H1 (cell line): ENCODE results near the gene NUTM1. TPM values are rescaled to one million over a fixed set of nuclear protein-coding genes. Genes with fewer than 3 reads are reported as not detected.

Experiments
- CTCF ChIA-PET: fragments of 300-600 bp; sonication (Branson Sonifier 250); formaldehyde crosslinking; loops from one replicate; lab custom pipeline; 2021; ENCODE audit not compliant: partially characterized antibody; lab: Charles Lee
- POLR2A ChIA-PET: fragments of 300-600 bp; sonication (Branson Sonifier 250); formaldehyde crosslinking; loops from one replicate; lab custom pipeline; 2021; ENCODE audit warnings: inconsistent platforms; ENCODE audit not compliant: partially characterized antibody; lab: Charles Lee
- DNase-seq, 2 experiments: peaks; one replicate each; pipeline versions ENCODE4 v3.0.0 to v3.0.0-alpha.2; 2010 to 2022; ENCODE audit warnings: low spot score in 2 of 2, low read depth in 1 of 2, mixed read lengths in 1 of 2
- FAIRE-seq: peaks from 2 replicates; lab custom pipeline; 2011; peaks lifted over from hg19 to GRCh38; lab: Jason Lieb, UNC
- H2AFZ ChIP-seq: 2 replicates; pipeline ENCODE4 v1.8.1; 2012; ENCODE audit warnings: low read length, inconsistent platforms
- H2AK5ac ChIP-seq: 2 replicates; pipeline ENCODE4 v1.6.1; 2013; ENCODE audit warnings: low read depth, low read length
- H2BK120ac ChIP-seq: replicated peaks from 2 replicates; pipeline ENCODE3; 2013; ENCODE audit warnings: low read depth, low read length, inconsistent platforms
- H2BK12ac ChIP-seq: 2 replicates; pipeline ENCODE4 v1.6.1; 2013; ENCODE audit warnings: low read depth, low read length
- H2BK15ac ChIP-seq: 2 replicates; pipeline ENCODE4 v1.6.1; 2013; ENCODE audit warnings: low read length
- H2BK20ac ChIP-seq: 2 replicates; pipeline ENCODE4 v1.6.1; 2013; ENCODE audit warnings: low read length
- H2BK5ac ChIP-seq: 2 replicates; pipeline ENCODE4 v1.6.1; 2013; ENCODE audit warnings: low read depth, low read length
- H3K14ac ChIP-seq: 2 replicates; pipeline ENCODE4 v1.6.1; 2013; ENCODE audit warnings: inconsistent platforms; ENCODE audit not compliant: insufficient read length
- H3K18ac ChIP-seq: 2 replicates; pipeline ENCODE4 v1.6.1; 2013; ENCODE audit warnings: low read length; ENCODE audit errors: extremely low read depth
- H3K23ac ChIP-seq: 2 replicates; pipeline ENCODE4 v1.6.1; 2013; ENCODE audit warnings: inconsistent platforms; ENCODE audit not compliant: insufficient read length
- H3K23me2 ChIP-seq: 2 replicates; pipeline ENCODE4 v1.6.1; 2013; ENCODE audit warnings: low read depth, low read length
- H3K27ac ChIP-seq: 2 replicates; pipeline ENCODE4 v1.6.1; 2011; ENCODE audit warnings: low read depth, low read length, inconsistent platforms
- H3K27me3 ChIP-seq, 4 experiments: replicated peaks in 1 of 4; 1 replicate in 1 of 4; 2 replicates in 3 of 4; pipeline versions ENCODE4 v1.6.1 to v1.8.1; 2011 to 2013; ENCODE audit warnings: low read length in 3 of 4, mild to moderate bottlenecking in 3 of 4, inconsistent platforms in 2 of 4, mixed read lengths in 2 of 4, moderate library complexity in 1 of 4; ENCODE audit not compliant: control insufficient read depth in 3 of 4, insufficient read depth in 3 of 4; ENCODE audit errors: extremely low read depth in 1 of 4
- H3K36me3 ChIP-seq, 4 experiments: 2 replicates each; pipeline versions ENCODE4 v1.6.1 to v1.8.1; 2011 to 2013; ENCODE audit warnings: mild to moderate bottlenecking in 4 of 4, low read length in 3 of 4, moderate library complexity in 2 of 4, control low read depth in 1 of 4, inconsistent platforms in 1 of 4; ENCODE audit not compliant: insufficient read depth in 4 of 4, control insufficient read depth in 2 of 4
- H3K4ac ChIP-seq: replicated peaks from 2 replicates; pipeline ENCODE3; 2013; ENCODE audit warnings: low read length, low read depth, mixed read lengths, inconsistent platforms; ENCODE audit not compliant: insufficient read length
- H3K4me1 ChIP-seq, 4 experiments: replicated peaks in 1 of 4; 1 replicate in 1 of 4; 2 replicates in 3 of 4; pipeline versions ENCODE4 v1.6.1 to v1.8.1; 2011 to 2013; ENCODE audit warnings: low read length in 3 of 4, inconsistent platforms in 2 of 4, mixed read lengths in 1 of 4; ENCODE audit not compliant: insufficient read depth in 4 of 4, control insufficient read depth in 3 of 4
- H3K4me2 ChIP-seq, 2 experiments: 2 replicates each; pipeline versions ENCODE4 v1.6.1 to v1.8.1; 2011 to 2013; ENCODE audit warnings: low read depth in 2 of 2, low read length in 2 of 2, control low read depth in 1 of 2, inconsistent platforms in 1 of 2, mild to moderate bottlenecking in 1 of 2; ENCODE audit not compliant: insufficient read depth in 1 of 2
- H3K4me3 ChIP-seq, 4 experiments: fragments of 200-600, 300-600 bp in 1 of 4; sonication (generic), shearing (Covaris generic), sonication (Bioruptor Twin) in 1 of 4; 2 replicates each; pipeline versions ENCODE4 v1.5.1 to v1.8.1; 2011 to 2016; ENCODE audit warnings: low read length in 4 of 4, low read depth in 3 of 4, control low read depth in 2 of 4, inconsistent platforms in 2 of 4, mild to moderate bottlenecking in 2 of 4, mixed read lengths in 1 of 4, moderate library complexity in 1 of 4; ENCODE audit not compliant: insufficient read depth in 2 of 4; ENCODE audit errors: extremely low read depth in 1 of 4
- H3K56ac ChIP-seq: replicated peaks from 2 replicates; pipeline ENCODE3; 2013; ENCODE audit warnings: low read depth, mild to moderate bottlenecking, mixed read lengths, low read length, inconsistent platforms; ENCODE audit not compliant: insufficient read length
- H3K79me1 ChIP-seq: 2 replicates; pipeline ENCODE4 v1.6.1; 2013; ENCODE audit warnings: low read depth, low read length, control low read depth
- H3K79me2 ChIP-seq, 2 experiments: 2 replicates each; pipeline versions ENCODE4 v1.6.1 to v1.8.1; 2012 to 2013; ENCODE audit warnings: low read length in 2 of 2, mild to moderate bottlenecking in 2 of 2, inconsistent platforms in 1 of 2; ENCODE audit not compliant: insufficient read depth in 2 of 2, control insufficient read depth in 1 of 2
- H3K9ac ChIP-seq, 4 experiments: replicated peaks in 1 of 4; 1 replicate in 1 of 4; 2 replicates in 3 of 4; pipeline versions ENCODE4 v1.6.1 to v1.8.1; 2011 to 2013; ENCODE audit warnings: low read depth in 3 of 4, low read length in 3 of 4, control low read depth in 2 of 4, mild to moderate bottlenecking in 2 of 4, moderate library complexity in 2 of 4, inconsistent platforms in 1 of 4; ENCODE audit errors: extremely low read depth in 1 of 4
- H3K9me3 ChIP-seq, 2 experiments: 2 replicates each; pipeline versions ENCODE4 v1.6.1 to v1.8.1; 2012 to 2013; ENCODE audit warnings: mild to moderate bottlenecking in 2 of 2, moderate library complexity in 2 of 2, control low read depth in 1 of 2, inconsistent platforms in 1 of 2, low read depth in 1 of 2, low read length in 1 of 2, mixed read lengths in 1 of 2; ENCODE audit not compliant: insufficient read depth in 2 of 2
- H4K20me1 ChIP-seq, 2 experiments: replicated peaks in 1 of 2; 2 replicates each; pipeline versions ENCODE3 to v1.8.1; 2011 to 2013; ENCODE audit warnings: inconsistent platforms in 2 of 2, low read length in 2 of 2, mild to moderate bottlenecking in 1 of 2; ENCODE audit not compliant: insufficient read depth in 2 of 2, control insufficient read depth in 1 of 2
- H4K5ac ChIP-seq: 2 replicates; pipeline ENCODE4 v1.6.1; 2013; ENCODE audit warnings: low read length, low read depth, mixed read lengths, inconsistent platforms; ENCODE audit not compliant: insufficient read length
- H4K8ac ChIP-seq: 2 replicates; pipeline ENCODE4 v1.8.0; 2013; ENCODE audit warnings: mild to moderate bottlenecking, moderate library complexity, low read length, inconsistent platforms; ENCODE audit not compliant: insufficient read depth; ENCODE audit errors: extremely low read depth
- H4K91ac ChIP-seq: replicated peaks from 2 replicates; pipeline ENCODE3; 2013; ENCODE audit warnings: low read length, mixed read lengths, inconsistent platforms; ENCODE audit not compliant: insufficient read length
- WGBS, 2 experiments: shearing (Covaris generic) in 1 of 2; methylation state at CpG; one replicate each; pipeline versions ENCODE4 v1.1.6 to v1.1.7; 2013 to 2015; ENCODE audit warnings: low lambda C conversion rate in 2 of 2, mixed read lengths in 2 of 2, inconsistent platforms in 1 of 2, low coverage in 1 of 2, missing lambda C conversion rate in 1 of 2; ENCODE audit not compliant: insufficient replicate concordance in 2 of 2, insufficient coverage in 1 of 2, insufficient read length in 1 of 2; ENCODE audit errors: extremely low coverage in 1 of 2, missing lambda C conversion rate in 1 of 2; 5-methylcytosine and 5-hydroxymethylcytosine counted together
- long read RNA-seq, 2 experiments: library from RNA in 1 of 2; library from capped mRNA in 1 of 2; stranded (forward); transcript quantifications; one replicate each; pipeline ENCODE4 v2.0.0, GENCODE V29; 2021; ENCODE audit warnings: inconsistent platforms in 1 of 2
- polyA minus RNA-seq, 3 experiments: library from RNA; depleted of rRNA, polyadenylated mRNA; stranded (reverse); fragments of >200 nt; gene quantifications; 1 replicate in 2 of 3; 2 replicates in 1 of 3; pipeline ENCODE4 v1.2.3, GENCODE V29; 2011
- polyA plus RNA-seq, 7 experiments: library from polyadenylated mRNA; depleted of rRNA in 3 of 7; stranded (reverse) in 5 of 7; unstranded in 2 of 7; fragments of >200 nt in 5 of 7; fragments of 200-250 nt in 2 of 7; gene quantifications; 1 replicate in 5 of 7; 2 replicates in 1 of 7; 4 replicates in 1 of 7; pipeline versions ENCODE4 v1.2.1 to v1.2.3, GENCODE V29; 2011 to 2013; ENCODE audit warnings: missing spikeins in 2 of 7, mixed read lengths in 2 of 7
- total RNA-seq: library from RNA; stranded (reverse); fragmentation: NEBNext Ultra II Directional; extraction: Animal tissue kit (Norgen Biotek cat#: 25700); gene quantifications from 2 replicates; pipeline ENCODE4 v1.2.1, GENCODE V29; 2021

Gene NUTM1, protein sequence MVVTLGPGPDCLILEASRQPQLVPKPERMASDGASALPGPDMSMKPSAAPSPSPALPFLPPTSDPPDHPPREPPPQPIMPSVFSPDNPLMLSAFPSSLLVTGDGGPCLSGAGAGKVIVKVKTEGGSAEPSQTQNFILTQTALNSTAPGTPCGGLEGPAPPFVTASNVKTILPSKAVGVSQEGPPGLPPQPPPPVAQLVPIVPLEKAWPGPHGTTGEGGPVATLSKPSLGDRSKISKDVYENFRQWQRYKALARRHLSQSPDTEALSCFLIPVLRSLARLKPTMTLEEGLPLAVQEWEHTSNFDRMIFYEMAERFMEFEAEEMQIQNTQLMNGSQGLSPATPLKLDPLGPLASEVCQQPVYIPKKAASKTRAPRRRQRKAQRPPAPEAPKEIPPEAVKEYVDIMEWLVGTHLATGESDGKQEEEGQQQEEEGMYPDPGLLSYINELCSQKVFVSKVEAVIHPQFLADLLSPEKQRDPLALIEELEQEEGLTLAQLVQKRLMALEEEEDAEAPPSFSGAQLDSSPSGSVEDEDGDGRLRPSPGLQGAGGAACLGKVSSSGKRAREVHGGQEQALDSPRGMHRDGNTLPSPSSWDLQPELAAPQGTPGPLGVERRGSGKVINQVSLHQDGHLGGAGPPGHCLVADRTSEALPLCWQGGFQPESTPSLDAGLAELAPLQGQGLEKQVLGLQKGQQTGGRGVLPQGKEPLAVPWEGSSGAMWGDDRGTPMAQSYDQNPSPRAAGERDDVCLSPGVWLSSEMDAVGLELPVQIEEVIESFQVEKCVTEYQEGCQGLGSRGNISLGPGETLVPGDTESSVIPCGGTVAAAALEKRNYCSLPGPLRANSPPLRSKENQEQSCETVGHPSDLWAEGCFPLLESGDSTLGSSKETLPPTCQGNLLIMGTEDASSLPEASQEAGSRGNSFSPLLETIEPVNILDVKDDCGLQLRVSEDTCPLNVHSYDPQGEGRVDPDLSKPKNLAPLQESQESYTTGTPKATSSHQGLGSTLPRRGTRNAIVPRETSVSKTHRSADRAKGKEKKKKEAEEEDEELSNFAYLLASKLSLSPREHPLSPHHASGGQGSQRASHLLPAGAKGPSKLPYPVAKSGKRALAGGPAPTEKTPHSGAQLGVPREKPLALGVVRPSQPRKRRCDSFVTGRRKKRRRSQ
- total RNA-seq (0.60 and 0.61 TPM in 2 replicates), polyA plus RNA-seq (2011; rRNA removed) (0.39 and 0.50 TPM in 2 replicates), polyA minus RNA-seq (2011; rRNA and poly(A)+ RNA removed) (0.49 and 0.69 TPM in 2 replicates)
- 0.48 TPM for polyA plus RNA-seq (2011; cell fraction: cytosol; rRNA removed)
- polyA plus RNA-seq (2011; cell fraction: nucleus; rRNA removed) = 0.58 TPM
- 0.95 to 1.1 TPM (median 0.99 TPM) in 4 replicates for polyA plus RNA-seq (2012, experiment 1 of 2)
- polyA plus RNA-seq (2012, experiment 2 of 2) = 0.59 TPM
- polyA plus RNA-seq (2013, experiment 1 of 2) = 0.47 TPM
- 0.46 TPM for polyA plus RNA-seq (2013, experiment 2 of 2)
- not detected for polyA minus RNA-seq (2011; cell fraction: cytosol; rRNA and poly(A)+ RNA removed)
- 0.40 TPM for polyA minus RNA-seq (2011; cell fraction: nucleus; rRNA and poly(A)+ RNA removed)
- long read RNA-seq, experiment 1, partial matches to known transcripts = 2 of 2 reads
- long read RNA-seq, experiment 1, other reads (novel, unspliced or antisense) = 0 of 2 reads
- long read RNA-seq, experiment 2 = 0 reads

DNA sequence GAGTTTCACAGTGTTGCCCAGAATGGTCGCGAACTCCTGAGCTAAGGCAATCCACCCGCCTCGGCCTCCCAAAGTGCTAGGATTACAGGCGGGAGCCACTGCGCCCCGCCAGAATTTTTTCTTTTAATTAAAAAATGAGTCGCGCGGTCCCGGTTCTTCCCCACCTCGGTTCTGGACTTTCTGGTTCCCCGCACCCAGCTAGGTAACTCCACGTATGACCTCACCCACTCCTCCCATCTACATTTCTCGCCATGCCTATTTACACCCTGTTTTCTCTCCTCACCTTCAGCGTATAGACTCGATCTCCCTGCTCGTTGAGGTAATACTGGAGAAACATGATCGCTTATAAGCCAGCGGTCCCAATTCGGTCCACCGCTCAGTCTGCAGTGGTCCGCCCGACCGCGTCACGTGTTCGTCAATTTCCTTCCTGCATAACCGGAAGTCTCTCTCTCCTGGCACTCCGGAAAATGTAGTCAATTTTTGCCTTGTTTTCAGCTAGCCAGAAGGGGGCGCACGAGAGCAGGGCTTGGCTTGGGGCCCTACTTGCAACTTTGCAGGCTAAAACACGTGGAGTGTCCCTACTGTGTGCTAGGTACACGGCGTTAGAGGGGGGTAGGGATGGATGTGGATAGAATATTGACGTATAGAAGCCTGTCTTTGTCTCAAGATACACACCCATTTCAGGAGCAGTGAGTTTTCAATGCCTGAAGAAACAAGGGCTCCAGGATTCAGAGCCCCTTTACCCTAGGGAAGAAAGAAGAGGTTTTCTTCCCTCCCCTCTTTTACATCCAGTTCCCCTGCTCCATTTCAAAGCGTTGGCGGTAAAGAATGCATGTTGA, at the start of gene NUTM1, which contains the start of gene NOP10:
Gene NUTM1 (plus strand): TSS at position 579 of the 839 bp plus-strand sequence. CDS start 382 bp downstream, outside the sequence.
Gene NOP10 (minus strand): TSS at position 400 of the 839 bp plus-strand sequence. CDS start 63 bp downstream, at position 337.
- peak within 1 kb of the TSS; percentile 85; the same call in 1 of the 2 replicates for H2BK5ac ChIP-seq
- no peak within 1 kb of the TSS for H3K23ac ChIP-seq
- H3K18ac ChIP-seq = peak within 1 kb of the TSS; percentile 82
- H3K9me3 ChIP-seq = no peaks in the 10 kb centered on the region
- WGBS, 2 experiments = 2% methylated on average over 38 of the region's 38 CpGs; no CpG with 5 or more reads in 1 of the 2 experiments
- H3K4me3 ChIP-seq = peak within 1 kb of the TSS; percentile 86 to 94 (median 92)
- H2AK5ac ChIP-seq = no peak within 1 kb of the TSS
- H4K91ac ChIP-seq = peak within 1 kb of the TSS; percentile 15
- peak within 1 kb of the TSS; percentile 85 for H4K5ac ChIP-seq
- no peak within 1 kb of the TSS for H2BK120ac ChIP-seq
- POLR2A ChIA-PET = interaction anchor here (0.5 to 1.9 kb wide), 10 partner anchors 9 to 312 kb away, joined by 3 to 17 read pairs (median 4); partner anchors contain the start of gene LPCAT4
- DNase-seq = peak; percentile 98 to 99
- peak; percentile 66 for FAIRE-seq
- peak within 1 kb of the TSS; percentile 86 for H4K8ac ChIP-seq
- peak within 1 kb of the TSS; percentile 55; the same call in 1 of the 2 replicates for H2BK12ac ChIP-seq
- H3K23me2 ChIP-seq = no peaks in the 10 kb centered on the region; the same call in 1 of the 2 replicates
- H2AFZ ChIP-seq = peak within 1 kb of the TSS; percentile 100
- H3K36me3 ChIP-seq = peaks cover 2 to 13% (median 6%) of the 10 kb centered on the region in 4 experiments; a peak in 5 of 8 replicates
- no peaks in the 10 kb centered on the region for H4K20me1 ChIP-seq
- peak within 1 kb of the TSS; percentile 33; the same call in 1 of the 2 replicates for H2BK15ac ChIP-seq
- peak within 1 kb of the TSS; percentile 88 for H3K27ac ChIP-seq
- H3K14ac ChIP-seq = no peak within 1 kb of the TSS
- H3K9ac ChIP-seq = peak within 1 kb of the TSS; percentile 80 to 93 (median 83)
- CTCF ChIA-PET = interaction anchor here (0.6 to 3.4 kb wide), 8 partner anchors 11 to 513 kb away, joined by 3 to 34 read pairs (median 5); partner anchors contain the start of gene LPCAT4
- no peaks in the 10 kb centered on the region for H3K27me3 ChIP-seq
- H3K4me2 ChIP-seq = peak within 1 kb of the TSS; percentile 20 to 73
- H3K4ac ChIP-seq = no peak within 1 kb of the TSS
- peaks cover 4% of the 10 kb centered on the region; the same call in 1 of the 2 replicates for H3K79me1 ChIP-seq
- H2BK20ac ChIP-seq = no peak within 1 kb of the TSS
- H3K79me2 ChIP-seq = peaks cover 0 to 20% of the 10 kb centered on the region in 2 experiments; a peak in 3 of 4 replicates
- H3K56ac ChIP-seq = peak within 1 kb of the TSS; percentile 37
- H3K4me1 ChIP-seq = peaks cover 4 to 11% (median 8%) of the 10 kb centered on the region in 4 experiments; a peak in 6 of 7 replicates
